HG02623 (cell line): ENCODE results near the gene PSMB8.

Source experiments
- ATAC-seq: cut with Tn5 transposase; IDR thresholded peaks from one replicate; pipeline ENCODE4 v1.9.1; 2021; ENCODE audit warnings: moderate library complexity; ENCODE audit not compliant: unreplicated experiment

The PSMB8 gene

GRCh38 chr6:32799740-32800139, 44.1 kb downstream of the PSMB8 start:
- ATAC-seq, result no peak

- no peak for ATAC-seq
Measured at GRCh38 chr6:32799168-32799567, 44.7 kb downstream of the PSMB8 start.

- ATAC-seq, result no peak
Measured at GRCh38 chr6:32796848-32797776, 46.7 kb downstream of the PSMB8 start.

- ATAC-seq, result no peak
Measured at GRCh38 chr6:32794510-32794909, 49.3 kb downstream of the PSMB8 start.

GRCh38 chr6:32792901-32793435, 50.9 kb downstream of the PSMB8 start:
- ATAC-seq, result no peak
